K562 (cell line): Measurements from ENCODE around the gene ZDHHC24. TPM values are rescaled to one million over a fixed set of nuclear protein-coding genes. Genes with fewer than 3 reads are reported as not detected.

ENCODE experiments used
- CBFB ChIP-seq: sonication (generic); formaldehyde crosslinking; IDR thresholded peaks from 2 replicates; pipeline ENCODE4 v1.4.0; 2020; ENCODE audit warnings: mild to moderate bottlenecking, missing genetic modification reagents
- DACH1 ChIP-seq: fragments of 450-650 bp; IDR thresholded peaks from 2 replicates; pipeline ENCODE4 v1.6.1; 2018; ENCODE audit not compliant: partially characterized antibody
- FOS ChIP-seq: IDR thresholded peaks from 3 replicates; pipeline ENCODE4 v1.6.1; 2011; ENCODE audit not compliant: insufficient read length; ENCODE audit errors: extremely low read depth
- HMG20A ChIP-seq: fragments of 450-650 bp; formaldehyde crosslinking; conservative IDR thresholded peaks from 2 replicates; pipeline ENCODE4 v1.4.0; 2020; ENCODE audit warnings: mild to moderate bottlenecking, mixed read lengths
- MCM2 ChIP-seq: fragments of 450-650 bp; IDR thresholded peaks from 2 replicates; pipeline ENCODE4 v1.6.1; 2017; ENCODE audit warnings: low read depth, mild to moderate bottlenecking
- NEUROD1 ChIP-seq: fragments of 150-350 bp; IDR thresholded peaks from 2 replicates; pipeline ENCODE4 v1.6.1; 2014; ENCODE audit warnings: borderline replicate concordance, low read length, low read depth; ENCODE audit not compliant: partially characterized antibody
- PHF21A ChIP-seq: fragments of 450-650 bp; IDR thresholded peaks from 2 replicates; pipeline ENCODE4 v1.6.1; 2017; ENCODE audit warnings: low read depth, borderline replicate concordance
- RAD51 ChIP-seq: fragments of 450-650 bp; IDR thresholded peaks from 2 replicates; pipeline ENCODE4 v1.7.1; 2016; ENCODE audit warnings: low read depth, mild to moderate bottlenecking, borderline replicate concordance
- RFX1 ChIP-seq: fragments of 450-650 bp; IDR thresholded peaks from 2 replicates; pipeline ENCODE4 v1.6.1; 2016; ENCODE audit warnings: mild to moderate bottlenecking, moderate library complexity
- RFX5 ChIP-seq: IDR thresholded peaks from 2 replicates; pipeline ENCODE4 v1.6.1; 2011; ENCODE audit warnings: low read depth, mild to moderate bottlenecking, improper control_type of control experiment, low read length
- TFAM ChIP-seq: fragments of 250-450 bp; sonication (Bioruptor Pico); conservative IDR thresholded peaks from 2 replicates; pipeline ENCODE4 v1.5.0; 2021; ENCODE audit warnings: mild to moderate bottlenecking, moderate library complexity
- U2AF1 ChIP-seq: fragments of 200-400 bp; formaldehyde crosslinking; optimal IDR thresholded peaks from 2 replicates; pipeline ENCODE3; 2017; ENCODE audit warnings: mild to moderate bottlenecking, low read depth, low read length, moderate library complexity
- ZNF24 ChIP-seq: fragments of 450-650 bp; IDR thresholded peaks from 2 replicates; pipeline ENCODE4 v1.6.1; 2016
- ZNF695 ChIP-seq: fragments of 450-650 bp; formaldehyde crosslinking; IDR thresholded peaks from 2 replicates; pipeline ENCODE4 v1.4.0; 2020; ENCODE audit warnings: mild to moderate bottlenecking, moderate library complexity
- ZNF77 ChIP-seq: fragments of 250-450 bp; sonication (Bioruptor Pico); IDR thresholded peaks from 2 replicates; pipeline ENCODE4 v1.5.0; 2020
- ZNF79 ChIP-seq: fragments of 250-450 bp; sonication (Bioruptor Pico); IDR thresholded peaks from 2 replicates; pipeline ENCODE4 v1.4.0; 2020; ENCODE audit warnings: low read depth, mild to moderate bottlenecking, moderate library complexity
- polyA plus RNA-seq, 8 experiments: library from polyadenylated mRNA; depleted of rRNA in 4 of 8; stranded (reverse) in 5 of 8; unstranded in 3 of 8; fragments of >200 nt; fragmentation: Nextera tagmentation in 2 of 8; fragmentation: Illumina TruSeq in 1 of 8; extraction: Ambion mirVana in 2 of 8; extraction: Trizol in 1 of 8; gene quantifications; 2 replicates each; pipeline versions ENCODE4 v1.2.1 to v1.2.3, GENCODE V29; 2011 to 2014; ENCODE audit warnings: inconsistent platforms in 1 of 8, missing spikeins in 1 of 8
- total RNA-seq, 7 experiments: library from RNA; depleted of rRNA in 6 of 7; stranded (reverse); fragments of >200 nt in 6 of 7; fragmentation: Illumina TruSeq in 2 of 7; extraction: Trizol in 2 of 7; gene quantifications; 2 replicates each; pipeline versions ENCODE4 v1.2.1 to v1.2.3, GENCODE V29; 2011 to 2021; ENCODE audit warnings: low replicate concordance in 1 of 7
- TF ChIP-seq, protein P1 (sequence below): sonication (generic); formaldehyde crosslinking; IDR thresholded peaks from 2 replicates; pipeline ENCODE4 v1.8.1; 2023; ENCODE audit warnings: mild to moderate bottlenecking, missing genetic modification reagents
- TF ChIP-seq, protein P2 (sequence below): fragments of 200-800 bp; sonication (Bioruptor generic); IDR thresholded peaks from 2 replicates; pipeline ENCODE4 v1.6.1; 2016; ENCODE audit warnings: missing genetic modification characterization, missing compliant biosample characterization
- TF ChIP-seq, protein P3 (sequence below): fragments of 250-450 bp; sonication (Bioruptor Pico); IDR thresholded peaks from 2 replicates; pipeline ENCODE4 v1.8.0; 2021; ENCODE audit warnings: borderline replicate concordance, mild to moderate bottlenecking, moderate library complexity; ENCODE audit not compliant: poor library complexity, severe bottlenecking
- TF ChIP-seq, protein P4 (sequence below), 3 experiments: fragments of 200-800 bp in 1 of 3; sonication (Bioruptor generic) in 1 of 3; sonication (generic) in 1 of 3; formaldehyde crosslinking in 1 of 3; IDR thresholded peaks; 2 replicates each; pipeline versions ENCODE4 v1.6.1 to v1.8.0; 2016 to 2022; ENCODE audit warnings: mild to moderate bottlenecking in 2 of 3, missing compliant biosample characterization in 2 of 3, missing genetic modification characterization in 2 of 3, missing genetic modification reagents in 1 of 3

Gene ZDHHC24
- total and polyA plus RNA-seq, 9 of the 15 experiments (the other 6 are each of a cell fraction or from before 2014, with no cell fraction given) = 0.45 to 11.2 (median 2.7) TPM

DNA sequence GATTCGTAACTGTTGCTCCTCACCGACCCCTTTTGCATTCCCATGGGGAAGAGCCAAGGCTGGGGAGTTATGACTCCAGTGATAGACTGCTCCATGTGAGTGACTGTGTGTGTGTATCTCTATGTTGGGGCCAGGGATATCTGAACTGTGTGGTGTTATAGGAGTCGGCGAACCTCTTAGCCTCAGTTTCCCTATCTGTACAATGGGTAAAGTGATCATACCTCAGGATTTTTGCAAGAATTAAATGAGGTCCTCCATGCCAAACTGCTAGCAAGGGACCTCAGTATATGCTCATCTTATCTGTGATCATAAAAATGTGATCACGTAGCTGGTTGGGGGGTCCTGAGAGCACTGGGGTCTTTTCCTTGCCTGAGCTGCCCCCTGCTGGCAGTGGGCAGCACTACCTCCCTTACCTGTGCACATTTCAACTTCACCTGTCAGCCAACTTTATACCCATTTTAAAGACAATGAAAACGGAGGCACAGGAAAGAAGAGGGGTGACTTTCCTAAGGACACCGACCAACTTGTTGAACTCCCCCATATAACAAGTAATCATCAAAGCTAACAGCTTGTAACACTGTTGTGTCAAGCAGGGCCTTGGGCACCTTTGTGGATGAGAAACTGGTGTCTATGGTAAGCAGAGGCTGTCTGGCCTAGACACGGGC, 67.0 kb downstream of the ZDHHC24 start (continued):
- TF ChIP-seq, protein P1, sequence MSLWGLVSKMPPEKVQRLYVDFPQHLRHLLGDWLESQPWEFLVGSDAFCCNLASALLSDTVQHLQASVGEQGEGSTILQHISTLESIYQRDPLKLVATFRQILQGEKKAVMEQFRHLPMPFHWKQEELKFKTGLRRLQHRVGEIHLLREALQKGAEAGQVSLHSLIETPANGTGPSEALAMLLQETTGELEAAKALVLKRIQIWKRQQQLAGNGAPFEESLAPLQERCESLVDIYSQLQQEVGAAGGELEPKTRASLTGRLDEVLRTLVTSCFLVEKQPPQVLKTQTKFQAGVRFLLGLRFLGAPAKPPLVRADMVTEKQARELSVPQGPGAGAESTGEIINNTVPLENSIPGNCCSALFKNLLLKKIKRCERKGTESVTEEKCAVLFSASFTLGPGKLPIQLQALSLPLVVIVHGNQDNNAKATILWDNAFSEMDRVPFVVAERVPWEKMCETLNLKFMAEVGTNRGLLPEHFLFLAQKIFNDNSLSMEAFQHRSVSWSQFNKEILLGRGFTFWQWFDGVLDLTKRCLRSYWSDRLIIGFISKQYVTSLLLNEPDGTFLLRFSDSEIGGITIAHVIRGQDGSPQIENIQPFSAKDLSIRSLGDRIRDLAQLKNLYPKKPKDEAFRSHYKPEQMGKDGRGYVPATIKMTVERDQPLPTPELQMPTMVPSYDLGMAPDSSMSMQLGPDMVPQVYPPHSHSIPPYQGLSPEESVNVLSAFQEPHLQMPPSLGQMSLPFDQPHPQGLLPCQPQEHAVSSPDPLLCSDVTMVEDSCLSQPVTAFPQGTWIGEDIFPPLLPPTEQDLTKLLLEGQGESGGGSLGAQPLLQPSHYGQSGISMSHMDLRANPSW = no peak
- TF ChIP-seq ZNF77 (CRISPR knock-in tag) (no peak), TFAM (no peak), RAD51 (no peak), FOS (no peak), CBFB (no peak), MCM2 (no peak), NEUROD1 (no peak), PHF21A (no peak), ZNF695 (no peak), RFX5 (no peak), DACH1 (no peak), U2AF1 (no peak), RFX1 (no peak), HMG20A (no peak), ZNF79 (CRISPR knock-in tag) (no peak), ZNF24 (no peak)
- TF ChIP-seq, protein P2, sequence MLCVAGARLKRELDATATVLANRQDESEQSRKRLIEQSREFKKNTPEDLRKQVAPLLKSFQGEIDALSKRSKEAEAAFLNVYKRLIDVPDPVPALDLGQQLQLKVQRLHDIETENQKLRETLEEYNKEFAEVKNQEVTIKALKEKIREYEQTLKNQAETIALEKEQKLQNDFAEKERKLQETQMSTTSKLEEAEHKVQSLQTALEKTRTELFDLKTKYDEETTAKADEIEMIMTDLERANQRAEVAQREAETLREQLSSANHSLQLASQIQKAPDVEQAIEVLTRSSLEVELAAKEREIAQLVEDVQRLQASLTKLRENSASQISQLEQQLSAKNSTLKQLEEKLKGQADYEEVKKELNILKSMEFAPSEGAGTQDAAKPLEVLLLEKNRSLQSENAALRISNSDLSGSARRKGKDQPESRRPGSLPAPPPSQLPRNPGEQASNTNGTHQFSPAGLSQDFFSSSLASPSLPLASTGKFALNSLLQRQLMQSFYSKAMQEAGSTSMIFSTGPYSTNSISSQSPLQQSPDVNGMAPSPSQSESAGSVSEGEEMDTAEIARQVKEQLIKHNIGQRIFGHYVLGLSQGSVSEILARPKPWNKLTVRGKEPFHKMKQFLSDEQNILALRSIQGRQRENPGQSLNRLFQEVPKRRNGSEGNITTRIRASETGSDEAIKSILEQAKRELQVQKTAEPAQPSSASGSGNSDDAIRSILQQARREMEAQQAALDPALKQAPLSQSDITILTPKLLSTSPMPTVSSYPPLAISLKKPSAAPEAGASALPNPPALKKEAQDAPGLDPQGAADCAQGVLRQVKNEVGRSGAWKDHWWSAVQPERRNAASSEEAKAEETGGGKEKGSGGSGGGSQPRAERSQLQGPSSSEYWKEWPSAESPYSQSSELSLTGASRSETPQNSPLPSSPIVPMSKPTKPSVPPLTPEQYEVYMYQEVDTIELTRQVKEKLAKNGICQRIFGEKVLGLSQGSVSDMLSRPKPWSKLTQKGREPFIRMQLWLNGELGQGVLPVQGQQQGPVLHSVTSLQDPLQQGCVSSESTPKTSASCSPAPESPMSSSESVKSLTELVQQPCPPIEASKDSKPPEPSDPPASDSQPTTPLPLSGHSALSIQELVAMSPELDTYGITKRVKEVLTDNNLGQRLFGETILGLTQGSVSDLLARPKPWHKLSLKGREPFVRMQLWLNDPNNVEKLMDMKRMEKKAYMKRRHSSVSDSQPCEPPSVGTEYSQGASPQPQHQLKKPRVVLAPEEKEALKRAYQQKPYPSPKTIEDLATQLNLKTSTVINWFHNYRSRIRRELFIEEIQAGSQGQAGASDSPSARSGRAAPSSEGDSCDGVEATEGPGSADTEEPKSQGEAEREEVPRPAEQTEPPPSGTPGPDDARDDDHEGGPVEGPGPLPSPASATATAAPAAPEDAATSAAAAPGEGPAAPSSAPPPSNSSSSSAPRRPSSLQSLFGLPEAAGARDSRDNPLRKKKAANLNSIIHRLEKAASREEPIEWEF (CRISPR knock-in tag) = no peak
- TF ChIP-seq, protein P3, sequence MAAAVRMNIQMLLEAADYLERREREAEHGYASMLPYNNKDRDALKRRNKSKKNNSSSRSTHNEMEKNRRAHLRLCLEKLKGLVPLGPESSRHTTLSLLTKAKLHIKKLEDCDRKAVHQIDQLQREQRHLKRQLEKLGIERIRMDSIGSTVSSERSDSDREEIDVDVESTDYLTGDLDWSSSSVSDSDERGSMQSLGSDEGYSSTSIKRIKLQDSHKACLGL (CRISPR knock-in tag) = no peak
- TF ChIP-seq, protein P4, sequence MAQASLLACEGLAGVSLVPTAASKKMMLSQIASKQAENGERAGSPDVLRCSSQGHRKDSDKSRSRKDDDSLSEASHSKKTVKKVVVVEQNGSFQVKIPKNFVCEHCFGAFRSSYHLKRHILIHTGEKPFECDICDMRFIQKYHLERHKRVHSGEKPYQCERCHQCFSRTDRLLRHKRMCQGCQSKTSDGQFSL (CRISPR knock-in tag; IDR thresholded peaks at IDR 0.05) = no peak
- TF ChIP-seq, protein P4 (tag; IDR thresholded peaks at IDR 0.05) = no peak
